BLaER1 (cell line): ENCODE measurements around the gene MOCS2.

Source experiments
- H3K27ac ChIP-seq: shearing (Covaris generic); formaldehyde crosslinking; 2 replicates; pipeline ENCODE4 v1.8.1; 2022
- H3K27me3 ChIP-seq: shearing (Covaris generic); formaldehyde crosslinking; 2 replicates; pipeline ENCODE4 v1.8.1; 2022
- H3K36me3 ChIP-seq: shearing (Covaris generic); formaldehyde crosslinking; 2 replicates; pipeline ENCODE4 v1.8.1; 2022
- H3K4me1 ChIP-seq: shearing (Covaris generic); formaldehyde crosslinking; 2 replicates; pipeline ENCODE4 v1.8.1; 2022
- H3K4me2 ChIP-seq: shearing (Covaris generic); formaldehyde crosslinking; 2 replicates; pipeline ENCODE4 v1.8.1; 2022
- H3K4me3 ChIP-seq: shearing (Covaris generic); formaldehyde crosslinking; 2 replicates; pipeline ENCODE4 v1.8.1; 2022
- H3K9ac ChIP-seq: shearing (Covaris generic); formaldehyde crosslinking; 2 replicates; pipeline ENCODE4 v1.8.1; 2022
- H3K9me3 ChIP-seq: shearing (Covaris generic); formaldehyde crosslinking; 2 replicates; pipeline ENCODE4 v1.8.1; 2022
- H4K20me1 ChIP-seq: shearing (Covaris generic); formaldehyde crosslinking; 2 replicates; pipeline ENCODE4 v1.8.1; 2022
- Cebpa-rat ChIP-seq: shearing (Covaris generic); IDR thresholded peaks from 2 replicates; pipeline ENCODE4 v1.8.1; 2022

MOCS2 gene, protein sequence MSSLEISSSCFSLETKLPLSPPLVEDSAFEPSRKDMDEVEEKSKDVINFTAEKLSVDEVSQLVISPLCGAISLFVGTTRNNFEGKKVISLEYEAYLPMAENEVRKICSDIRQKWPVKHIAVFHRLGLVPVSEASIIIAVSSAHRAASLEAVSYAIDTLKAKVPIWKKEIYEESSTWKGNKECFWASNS

DNA sequence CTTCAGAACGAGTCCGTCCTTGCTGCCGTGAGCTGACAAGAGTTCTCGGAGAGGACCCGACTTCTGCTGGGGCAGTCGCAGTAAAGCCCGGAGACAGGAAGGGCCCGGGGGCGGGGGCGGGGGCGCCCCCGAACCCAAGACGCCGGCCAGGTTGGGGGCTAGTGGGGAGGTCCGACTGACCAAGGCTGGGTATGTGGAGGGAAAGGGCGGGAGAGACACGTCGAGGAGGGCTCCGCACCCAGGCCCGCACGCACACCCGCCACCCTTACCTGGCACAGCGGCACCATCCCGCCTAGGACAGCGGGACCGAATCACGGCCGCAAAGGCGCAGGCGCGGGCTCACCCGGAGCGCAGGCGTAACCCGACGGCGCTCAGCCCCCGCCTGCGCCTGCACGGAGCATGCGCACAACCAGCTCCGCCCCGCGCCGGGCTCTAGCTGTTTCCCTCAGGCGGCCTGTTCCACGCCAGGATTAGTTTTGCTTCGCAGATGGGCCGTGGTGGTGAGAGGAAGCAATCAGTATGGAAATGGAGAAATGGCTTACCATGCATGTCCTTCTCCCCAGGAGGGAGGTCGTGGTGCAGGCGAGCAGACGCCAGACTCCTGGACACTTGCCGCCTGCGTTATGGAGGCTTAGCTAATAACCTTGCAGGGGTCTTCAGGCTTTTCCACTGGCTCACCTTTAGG is at the start of gene MOCS2:
Gene MOCS2, minus strand, starts transcription at position 315 of the 685 bp plus-strand sequence. CDS start 2,583 bp downstream, outside the sequence.
- Histone ChIP-seq H3K4me2 (peak within 1 kb of the TSS; percentile 67), H3K27ac (no peak within 1 kb of the TSS), H3K27me3 (no peaks in the 10 kb centered on the region), H3K36me3 (no peaks in the 10 kb centered on the region), H4K20me1 (no peaks in the 10 kb centered on the region), H3K9ac (peak within 1 kb of the TSS; percentile 58), H3K4me3 (peak within 1 kb of the TSS; percentile 64), H3K9me3 (0 out of 2 replicates have a peak, but pooled peaks cover 7% of the 10 kb centered on the region), H3K4me1 (0 out of 2 replicates have a peak, but pooled peaks cover 5% of the 10 kb centered on the region)
- no peak for TF ChIP-seq Cebpa-rat

DNA sequence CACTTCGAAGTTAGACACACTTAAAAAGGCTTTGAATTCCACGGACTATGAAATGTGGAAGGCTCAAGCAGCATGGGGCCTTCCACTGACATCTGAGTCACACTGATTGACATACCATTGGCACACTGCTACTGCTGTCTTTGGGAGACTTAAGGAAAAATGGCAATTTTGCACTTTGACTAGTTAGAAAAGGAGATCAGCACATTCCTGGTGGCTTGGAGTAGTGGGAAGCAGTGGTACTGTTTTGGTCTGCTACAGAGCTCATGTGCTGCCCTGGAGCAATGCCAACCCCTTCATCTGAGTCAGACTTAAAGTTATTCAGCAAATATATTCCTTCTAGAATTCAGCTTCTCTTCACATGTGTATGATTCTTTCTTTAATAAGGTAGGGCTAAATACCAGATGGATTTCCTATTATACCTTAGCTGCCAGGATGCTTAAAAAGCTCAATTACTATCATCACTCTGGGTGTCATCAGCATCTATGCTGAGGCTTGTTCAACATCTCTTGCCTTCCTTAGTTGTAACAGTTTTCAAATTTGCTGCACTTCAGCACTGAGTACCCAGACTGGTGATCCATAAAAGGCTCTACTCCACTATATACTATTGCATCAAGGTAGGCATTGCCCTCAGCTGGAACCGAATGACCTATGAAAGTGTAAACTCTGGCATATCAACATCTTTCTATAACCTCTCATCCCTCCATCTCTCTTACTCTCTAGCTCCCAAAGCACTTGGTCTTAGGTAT is 42.3 kb upstream of the MOCS2 start:
- no peak overlapping the region for H3K4me2 ChIP-seq
- no peak overlapping the region for H3K27ac ChIP-seq
- H3K27me3 ChIP-seq, result no peaks in the 10 kb centered on the region
- H3K9me3 ChIP-seq, result no peaks in the 10 kb centered on the region
- no peaks in the 10 kb centered on the region for H3K36me3 ChIP-seq
- no peak overlapping the region for H3K4me3 ChIP-seq
- H4K20me1 ChIP-seq, result no peaks in the 10 kb centered on the region
- no peak overlapping the region for H3K9ac ChIP-seq
- H3K4me1 ChIP-seq, result no peaks in the 10 kb centered on the region
- no peak for TF ChIP-seq Cebpa-rat

DNA sequence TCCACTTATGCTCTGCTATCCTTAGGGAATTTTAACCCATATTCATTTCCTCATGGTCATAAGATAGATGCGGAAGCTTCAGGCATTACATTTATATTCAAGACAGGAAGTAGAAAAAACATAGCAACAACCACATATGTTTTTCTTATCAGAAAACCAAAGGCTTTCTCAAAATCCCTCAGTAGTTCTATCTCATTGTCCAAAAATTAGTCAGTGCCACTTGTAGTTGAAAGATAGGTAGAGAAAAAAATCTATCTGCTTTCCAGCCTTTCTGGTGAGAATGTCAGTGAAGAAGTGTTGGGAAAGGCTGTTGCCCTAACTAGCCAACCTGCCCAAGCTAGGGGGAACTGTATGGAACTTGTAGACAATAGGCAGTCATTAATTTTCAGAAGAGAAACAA is 23.5 kb upstream of the MOCS2 start:
- no peaks in the 10 kb centered on the region for H3K9me3 ChIP-seq
- H3K9ac ChIP-seq, result no peak overlapping the region
- H3K27me3 ChIP-seq, result no peaks in the 10 kb centered on the region
- TF ChIP-seq Cebpa-rat, result no peak
- H3K4me1 ChIP-seq, result no peaks in the 10 kb centered on the region
- H3K4me2 ChIP-seq, result no peak overlapping the region
- no peaks in the 10 kb centered on the region for H4K20me1 ChIP-seq
- no peaks in the 10 kb centered on the region for H3K36me3 ChIP-seq
- H3K27ac ChIP-seq, result no peak overlapping the region
- H3K4me3 ChIP-seq, result no peak overlapping the region

DNA sequence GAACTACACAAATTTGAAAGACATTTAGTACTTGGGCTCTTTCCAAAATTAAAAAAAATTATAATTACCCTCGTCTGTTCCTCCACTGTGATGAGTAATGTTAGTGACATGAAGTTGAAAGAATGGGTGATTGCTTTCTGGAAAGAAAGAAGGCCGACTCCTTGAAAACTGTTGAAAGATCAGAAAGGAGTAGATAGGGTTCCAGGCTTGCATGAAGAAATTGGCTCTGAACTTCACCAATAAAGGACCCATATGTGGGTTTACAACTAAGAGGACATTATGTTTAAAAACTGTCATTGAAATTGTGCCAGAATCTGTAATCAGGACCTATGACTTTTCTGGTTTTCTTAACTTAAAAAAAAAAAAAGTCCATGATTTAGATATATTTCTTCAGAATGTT is 20.7 kb upstream of the MOCS2 start:
- H3K4me2 ChIP-seq, result no peak overlapping the region

DNA sequence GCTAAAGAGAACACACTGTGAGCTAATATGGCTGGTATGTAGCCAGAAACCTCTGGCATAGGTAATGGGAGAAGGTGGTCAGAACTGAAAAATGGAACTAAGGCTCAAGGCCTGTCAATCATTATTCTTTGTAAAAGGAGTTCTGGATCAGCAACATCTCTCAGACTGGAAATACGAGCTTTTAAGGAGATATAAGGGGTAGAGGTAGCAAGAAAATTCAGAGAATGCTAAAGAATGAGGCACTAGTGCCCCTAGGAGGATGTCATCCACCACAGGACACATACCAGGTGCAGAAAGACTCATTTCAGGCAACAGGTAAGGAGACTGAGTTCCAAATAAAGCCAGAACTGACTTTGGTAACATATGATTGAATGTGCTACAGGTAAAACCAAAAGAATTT is 18.9 kb upstream of the MOCS2 start:
- Histone ChIP-seq H3K27me3 (no peaks in the 10 kb centered on the region), H3K27ac (no peak overlapping the region), H4K20me1 (no peaks in the 10 kb centered on the region), H3K36me3 (no peaks in the 10 kb centered on the region), H3K9ac (no peak overlapping the region), H3K4me2 (no peak overlapping the region), H3K4me1 (no peaks in the 10 kb centered on the region), H3K4me3 (no peak overlapping the region), H3K9me3 (no peaks in the 10 kb centered on the region)
- no peak for TF ChIP-seq Cebpa-rat

More for the DNA sequence above, 20.7 kb upstream of the MOCS2 start:
- H4K20me1 ChIP-seq, result no peaks in the 10 kb centered on the region
- no peak overlapping the region for H3K4me3 ChIP-seq
- H3K9me3 ChIP-seq, result no peaks in the 10 kb centered on the region
- no peaks in the 10 kb centered on the region for H3K36me3 ChIP-seq
- H3K9ac ChIP-seq, result no peak overlapping the region
- no peaks in the 10 kb centered on the region for H3K4me1 ChIP-seq
- H3K27me3 ChIP-seq, result no peaks in the 10 kb centered on the region
- no peak overlapping the region for H3K27ac ChIP-seq
- no peak for TF ChIP-seq Cebpa-rat

DNA sequence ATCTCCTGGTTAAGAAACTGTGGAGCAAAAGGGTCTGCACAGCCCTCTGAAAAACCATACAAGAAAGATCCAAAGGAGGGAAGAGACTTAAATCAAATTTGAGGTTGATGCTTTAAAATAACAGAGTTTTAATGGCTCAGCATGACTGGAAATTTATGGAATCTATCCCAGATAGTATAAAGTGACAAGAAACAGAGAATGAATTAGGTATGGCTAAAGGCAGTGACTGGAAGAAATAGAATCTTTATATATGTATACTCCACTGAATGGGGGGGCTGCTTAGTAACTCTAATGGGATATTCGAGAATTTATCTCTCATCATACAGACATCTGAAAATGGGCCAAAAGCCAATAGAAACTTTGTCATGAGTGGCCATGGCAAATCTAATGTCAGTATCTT is 17.6 kb upstream of the MOCS2 start:
- Histone ChIP-seq H3K4me1 (no peaks in the 10 kb centered on the region), H3K9me3 (no peaks in the 10 kb centered on the region), H3K9ac (no peak overlapping the region), H3K4me2 (no peak overlapping the region), H4K20me1 (no peaks in the 10 kb centered on the region), H3K4me3 (no peak overlapping the region), H3K27ac (no peak overlapping the region), H3K36me3 (no peaks in the 10 kb centered on the region), H3K27me3 (no peaks in the 10 kb centered on the region)
- TF ChIP-seq Cebpa-rat, result no peak

DNA sequence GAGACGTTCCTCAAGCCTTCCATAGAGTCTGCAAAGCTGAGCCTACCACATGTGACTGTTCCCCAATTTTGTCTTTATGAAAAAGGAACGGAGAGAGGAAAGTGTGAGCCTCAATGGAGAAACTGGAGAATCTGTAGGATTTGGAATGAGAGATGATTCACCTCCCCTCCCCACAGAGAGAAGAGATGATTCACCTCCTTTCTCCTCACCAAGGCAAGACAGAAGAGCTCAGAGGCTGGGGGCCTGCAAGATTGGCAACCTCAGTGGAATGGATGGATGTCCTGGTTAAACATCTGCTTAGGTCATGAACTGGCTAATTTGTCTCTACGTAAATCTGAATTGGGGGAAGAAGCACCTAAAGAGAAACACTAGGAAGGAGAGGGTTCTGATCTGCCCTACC is 17.0 kb upstream of the MOCS2 start:
- Histone ChIP-seq H3K27me3 (no peaks in the 10 kb centered on the region), H3K4me1 (no peaks in the 10 kb centered on the region), H3K9ac (no peak overlapping the region), H3K4me2 (no peak overlapping the region), H3K36me3 (no peaks in the 10 kb centered on the region), H4K20me1 (no peaks in the 10 kb centered on the region), H3K4me3 (no peak overlapping the region), H3K9me3 (no peaks in the 10 kb centered on the region), H3K27ac (no peak overlapping the region)
- no peak for TF ChIP-seq Cebpa-rat

DNA sequence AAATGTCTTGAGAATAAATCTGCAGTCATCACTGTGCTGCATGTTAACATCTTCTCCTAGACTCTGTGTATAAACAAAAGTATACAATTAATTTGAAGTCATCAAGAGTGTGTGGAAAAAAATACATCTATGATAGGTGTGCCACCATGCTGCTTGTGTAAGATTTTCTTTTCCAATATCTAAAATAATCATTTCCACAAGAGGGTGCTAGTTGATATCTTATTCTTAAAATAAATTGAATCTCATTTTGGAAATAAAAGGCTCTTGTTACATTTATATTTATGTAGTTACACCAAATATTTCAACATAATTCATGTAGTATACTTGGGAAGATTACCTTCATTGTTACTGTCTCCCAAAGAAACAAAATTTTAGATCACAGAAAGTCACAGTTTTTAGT is 14.1 kb upstream of the MOCS2 start:
- Histone ChIP-seq H4K20me1 (no peaks in the 10 kb centered on the region), H3K4me1 (no peaks in the 10 kb centered on the region), H3K27ac (no peak overlapping the region), H3K36me3 (no peaks in the 10 kb centered on the region), H3K4me3 (no peak overlapping the region), H3K9me3 (no peaks in the 10 kb centered on the region), H3K27me3 (no peaks in the 10 kb centered on the region), H3K4me2 (no peak overlapping the region), H3K9ac (no peak overlapping the region)
- TF ChIP-seq Cebpa-rat, result no peak

DNA sequence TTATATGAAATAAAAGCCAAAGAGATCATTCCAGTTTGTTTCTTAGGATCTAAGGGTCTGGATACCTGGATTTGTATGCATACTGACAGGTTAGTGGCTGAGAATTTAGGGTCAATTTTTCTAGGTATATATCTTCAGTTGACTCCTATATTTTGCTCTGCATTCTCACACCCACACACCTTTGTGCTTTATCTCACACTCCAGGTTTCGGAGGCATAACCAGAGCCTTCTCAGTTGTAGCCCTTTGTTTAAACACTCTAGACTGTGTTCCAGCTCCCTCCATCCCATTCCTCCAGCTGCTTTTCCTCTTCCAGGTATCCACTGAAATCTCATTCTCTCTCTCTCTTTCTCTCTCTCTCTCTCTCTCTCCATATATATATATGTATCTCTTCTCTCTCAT is 10.6 kb upstream of the MOCS2 start:
- no peaks in the 10 kb centered on the region for H3K9me3 ChIP-seq
- H3K36me3 ChIP-seq, result no peaks in the 10 kb centered on the region
- H4K20me1 ChIP-seq, result no peaks in the 10 kb centered on the region
- H3K4me3 ChIP-seq, result no peak overlapping the region
- no peaks in the 10 kb centered on the region for H3K27me3 ChIP-seq
- H3K4me2 ChIP-seq, result no peak overlapping the region
- H3K27ac ChIP-seq, result no peak overlapping the region
- H3K4me1 ChIP-seq, result no peaks in the 10 kb centered on the region
- TF ChIP-seq Cebpa-rat, result no peak
- H3K9ac ChIP-seq, result no peak overlapping the region

DNA sequence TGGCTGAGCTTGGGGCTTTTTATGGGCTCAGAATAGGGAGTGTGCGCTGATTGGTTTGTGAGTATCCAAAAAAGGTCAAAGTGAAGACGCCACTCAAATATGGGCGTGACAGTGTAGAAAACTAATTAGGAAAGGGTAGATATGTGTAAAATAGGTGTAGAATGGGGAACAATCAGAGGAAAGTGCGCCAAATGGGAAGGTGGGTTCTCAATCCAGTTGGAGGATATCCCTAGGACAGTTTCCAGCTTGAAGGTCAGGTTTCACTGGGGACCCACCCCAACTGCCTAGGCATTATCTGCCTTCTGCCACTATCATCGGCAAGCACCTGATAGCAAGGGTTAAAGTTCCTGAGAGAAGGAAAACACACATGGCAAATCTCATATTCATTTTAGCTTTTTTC is 9.3 kb upstream of the MOCS2 start:
- Histone ChIP-seq H3K27me3 (no peaks in the 10 kb centered on the region), H3K4me2 (no peak overlapping the region), H3K9ac (no peak overlapping the region)

More for the DNA sequence above, 9.3 kb upstream of the MOCS2 start:
- H3K9me3 ChIP-seq, result no peaks in the 10 kb centered on the region
- no peak overlapping the region for H3K27ac ChIP-seq
- no peak overlapping the region for H3K4me3 ChIP-seq
- TF ChIP-seq Cebpa-rat, result no peak
- H4K20me1 ChIP-seq, result no peaks in the 10 kb centered on the region
- no peaks in the 10 kb centered on the region for H3K4me1 ChIP-seq
- H3K36me3 ChIP-seq, result no peaks in the 10 kb centered on the region
